NCI-H2081 treated with DMSO at 0.1 percent for 48 hours (cell line): Measurements from ENCODE around the gene MYL5.
"Not testable (repeated sequence)": the region's sequence is repeated elsewhere in the genome, so short reads cannot be mapped to it uniquely, and the experiment has no call there.

Source experiments
- DNase-seq: peaks from one replicate; lab custom pipeline; 2025; lab: John Stamatoyannopoulos, UW

Gene MYL5

GRCh38 chr4:684623-685327, 10.4 kb downstream of the MYL5 start:
- DNase-seq = no peak

GRCh38 chr4:685679-686412, 11.5 kb downstream of the MYL5 start:
- no peak for DNase-seq

DNA sequence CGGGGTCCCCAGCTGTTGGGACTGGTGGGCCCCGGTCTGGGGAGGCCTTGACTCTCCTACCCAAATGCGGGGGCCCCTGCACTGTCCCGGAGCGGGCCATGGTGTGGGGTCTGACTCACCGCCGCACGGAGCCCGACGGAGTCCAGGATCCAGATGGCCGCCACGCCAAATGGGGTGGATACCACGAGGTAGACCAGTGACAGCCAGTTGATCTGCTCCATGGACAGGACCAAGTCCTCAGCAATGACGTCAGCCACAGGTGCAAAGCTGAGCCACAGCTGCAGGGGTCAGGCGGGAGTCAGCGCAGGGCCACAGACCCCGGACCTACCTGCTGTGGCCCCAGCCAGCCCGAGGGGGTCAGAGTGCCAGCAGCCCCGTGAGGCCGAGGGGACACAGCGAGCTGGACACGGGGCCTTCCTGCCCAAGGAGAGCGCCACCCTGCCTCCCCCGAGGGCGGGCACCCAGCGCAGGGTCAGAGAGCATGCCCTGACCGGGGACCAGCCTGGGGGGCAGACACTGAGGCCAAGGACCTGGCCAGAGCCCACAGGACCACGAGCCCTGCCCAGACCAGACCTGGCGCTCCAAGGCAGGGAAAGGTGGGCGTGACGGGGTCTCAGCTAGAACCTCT, 12.2 kb downstream of the MYL5 start:
- DNase-seq = no peak

DNA sequence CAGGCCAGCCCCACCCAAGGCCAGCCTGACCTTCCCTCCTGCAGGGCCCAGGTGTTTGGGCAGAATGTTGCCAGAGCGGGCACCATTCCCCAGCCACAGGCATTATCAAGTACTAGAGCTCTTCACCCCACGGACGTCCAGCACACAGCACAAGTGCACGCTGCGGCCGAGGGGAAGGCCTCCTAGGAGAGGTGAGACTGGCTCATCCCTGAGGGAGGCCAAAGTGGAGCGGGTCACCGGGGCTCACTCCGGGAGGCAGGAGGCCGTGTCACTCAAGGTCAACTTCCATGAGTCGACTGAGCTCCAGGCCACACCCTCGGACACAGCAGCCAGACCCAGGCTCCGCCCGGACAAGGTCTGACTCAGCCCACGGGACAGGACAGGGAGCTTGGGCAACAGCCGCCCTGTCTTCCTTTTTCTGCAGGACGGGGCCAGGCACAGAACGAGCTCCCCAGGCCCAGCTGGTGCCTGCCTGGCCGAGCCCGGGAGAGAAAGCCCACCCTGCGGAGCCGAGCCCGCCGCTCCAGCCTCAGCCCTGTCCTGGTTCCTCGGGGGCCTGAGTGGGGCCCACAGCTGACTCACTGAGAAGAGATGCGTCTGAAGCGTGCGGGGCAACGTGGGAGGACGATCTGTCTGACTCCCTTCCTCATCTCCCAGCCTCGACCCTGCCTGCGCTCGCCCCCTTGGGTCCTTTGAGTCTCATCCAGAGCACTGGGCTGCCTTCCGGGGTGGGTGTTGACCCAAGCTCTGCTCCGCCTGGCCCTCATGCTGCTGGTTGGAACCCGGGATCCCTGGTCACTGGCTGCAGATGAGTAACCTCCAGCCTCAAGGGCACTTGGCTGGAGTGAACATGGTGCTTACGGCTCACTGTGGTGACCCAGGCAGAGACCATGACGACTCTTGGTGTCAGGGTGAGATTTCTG, 13.0 kb downstream of the MYL5 start:
- DNase-seq = no peak

DNA sequence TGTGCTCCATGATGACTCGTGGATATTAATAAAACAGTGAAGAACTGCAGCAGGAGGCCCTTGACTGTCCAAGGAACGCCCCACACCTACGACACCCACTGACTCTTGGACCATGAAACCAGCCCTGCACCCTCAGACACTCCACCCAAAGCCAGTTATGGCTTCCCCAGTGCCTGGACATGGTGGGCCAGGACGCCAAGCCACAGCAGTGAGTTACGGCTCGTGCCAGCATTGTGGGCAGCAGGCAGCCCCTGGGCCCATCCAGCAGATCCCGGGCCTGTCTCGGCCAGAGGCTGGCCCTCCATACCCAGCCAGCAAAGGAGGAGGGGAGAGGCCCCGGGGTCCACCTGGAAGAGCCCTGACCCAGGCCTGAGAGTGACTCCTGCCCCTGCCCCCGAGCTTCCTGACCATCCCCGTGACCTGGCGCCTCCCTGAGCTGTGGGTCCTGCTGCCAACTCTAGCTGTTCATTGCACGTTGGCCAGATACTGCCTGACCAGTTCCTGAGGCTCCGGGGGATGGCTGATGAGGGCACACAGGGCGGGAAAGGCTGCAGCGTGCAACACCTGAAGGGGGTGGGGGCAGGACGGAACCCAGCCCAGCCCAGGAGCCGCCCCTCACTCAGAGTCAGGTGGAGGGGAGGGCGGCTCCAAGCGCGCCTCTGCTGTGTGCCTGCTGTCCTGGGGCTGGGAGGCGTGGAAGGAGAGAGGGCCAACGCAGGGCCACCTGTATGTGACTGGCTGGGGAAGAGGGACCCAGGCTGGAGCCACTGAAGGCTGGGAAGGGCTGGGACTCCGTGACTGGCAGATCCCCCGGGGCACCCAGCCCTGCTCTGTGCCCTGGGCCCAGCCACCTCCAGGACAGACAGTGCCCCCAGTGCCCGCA, 13.9 kb downstream of the MYL5 start:
- no peak for DNase-seq

- DNase-seq = no peak
Measured at GRCh38 chr4:688854-689681, 14.7 kb downstream of the MYL5 start, which contains the start of gene SLC49A3. Gene SLC49A3, minus strand, starts transcription at chr4:689151. Its CDS starts 24 bp downstream, at chr4:689127.

DNA sequence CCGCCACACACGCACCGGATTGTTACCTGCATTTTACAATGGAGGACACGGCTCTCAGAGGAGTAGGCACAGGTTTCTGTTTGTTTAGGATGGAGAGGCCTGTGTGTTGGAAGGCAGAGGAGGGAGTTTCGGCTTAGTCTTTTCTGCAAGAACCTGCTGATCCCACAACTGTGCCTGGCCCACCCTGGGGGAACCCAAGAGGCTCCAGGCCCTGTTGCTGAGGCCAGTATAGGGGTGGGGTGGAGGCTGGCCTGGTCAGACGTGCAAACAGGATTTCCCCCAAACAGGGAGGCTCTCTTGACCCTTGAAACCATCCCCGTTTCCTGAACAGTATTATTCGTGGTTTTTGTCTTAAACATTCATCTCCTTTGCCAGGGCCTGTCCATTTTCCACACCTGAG, 15.4 kb downstream of the MYL5 start:
- DNase-seq = no peak

DNA sequence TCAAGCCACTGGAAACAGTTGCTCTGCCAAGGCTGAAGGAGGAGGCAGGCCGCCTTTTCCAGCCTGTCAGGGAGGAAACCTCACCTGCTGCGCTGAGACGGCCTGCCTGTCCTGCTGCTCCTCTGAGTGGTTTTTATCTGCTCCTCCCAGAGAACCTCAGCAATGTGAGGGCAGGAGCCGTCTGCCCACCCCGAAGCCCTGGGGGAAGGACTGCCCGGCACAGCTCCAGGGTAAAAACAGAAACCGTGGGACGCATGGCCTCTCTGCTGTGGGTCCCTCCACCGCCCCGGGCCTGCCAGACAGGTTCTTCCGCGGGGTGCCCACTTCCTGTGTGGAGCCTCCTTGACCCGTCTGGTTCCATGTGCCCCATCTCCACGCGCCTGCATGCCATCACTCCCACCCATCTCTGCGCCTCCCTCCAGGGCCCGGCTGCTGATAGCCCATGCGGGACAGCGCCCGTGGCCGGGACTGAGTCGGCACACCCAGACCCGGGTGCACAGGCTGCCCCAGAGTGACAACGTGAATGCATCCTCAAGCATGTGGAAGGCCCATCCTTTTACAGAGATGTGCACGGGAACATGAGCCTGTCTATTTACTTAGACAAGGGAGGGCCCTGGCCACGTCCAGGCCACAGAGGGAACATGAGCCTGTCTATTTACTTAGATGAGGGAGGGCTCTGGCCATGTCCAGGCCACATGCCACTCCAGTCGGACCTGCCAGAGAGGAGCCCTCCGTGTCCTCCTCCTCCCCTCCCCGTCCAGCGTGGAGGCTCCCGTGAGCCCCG, 18.6 kb downstream of the MYL5 start:
- no peak for DNase-seq

DNA sequence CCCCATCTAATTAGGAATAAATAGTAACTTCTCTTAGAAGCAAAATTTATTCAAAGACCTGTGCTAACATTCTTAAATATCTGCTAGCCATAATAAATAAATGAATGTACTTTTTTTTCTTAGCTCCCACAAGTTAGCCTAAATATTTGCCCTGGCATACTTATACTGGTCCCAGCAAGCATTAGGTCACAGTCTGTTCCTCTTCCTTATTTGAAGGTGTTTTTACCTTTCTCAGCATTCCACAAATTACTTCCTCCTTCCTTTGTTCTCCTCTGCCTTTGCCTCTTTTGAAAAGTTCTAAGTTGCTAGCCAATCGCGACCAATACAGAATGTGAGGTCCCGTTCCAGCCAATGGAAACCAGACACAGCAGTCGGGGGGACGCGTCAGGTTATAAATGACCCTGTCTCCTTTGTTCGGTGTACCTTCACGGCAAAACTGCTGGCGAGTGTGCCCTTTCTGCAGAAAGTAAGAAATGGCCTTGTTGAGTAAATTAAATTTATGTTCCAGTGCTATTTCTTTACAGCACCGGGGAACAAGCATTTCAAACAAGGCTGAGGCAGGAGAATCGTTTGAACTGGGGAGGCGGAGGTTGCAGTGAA, 20.1 kb downstream of the MYL5 start:
- DNase-seq = not testable (repeated sequence)

DNA sequence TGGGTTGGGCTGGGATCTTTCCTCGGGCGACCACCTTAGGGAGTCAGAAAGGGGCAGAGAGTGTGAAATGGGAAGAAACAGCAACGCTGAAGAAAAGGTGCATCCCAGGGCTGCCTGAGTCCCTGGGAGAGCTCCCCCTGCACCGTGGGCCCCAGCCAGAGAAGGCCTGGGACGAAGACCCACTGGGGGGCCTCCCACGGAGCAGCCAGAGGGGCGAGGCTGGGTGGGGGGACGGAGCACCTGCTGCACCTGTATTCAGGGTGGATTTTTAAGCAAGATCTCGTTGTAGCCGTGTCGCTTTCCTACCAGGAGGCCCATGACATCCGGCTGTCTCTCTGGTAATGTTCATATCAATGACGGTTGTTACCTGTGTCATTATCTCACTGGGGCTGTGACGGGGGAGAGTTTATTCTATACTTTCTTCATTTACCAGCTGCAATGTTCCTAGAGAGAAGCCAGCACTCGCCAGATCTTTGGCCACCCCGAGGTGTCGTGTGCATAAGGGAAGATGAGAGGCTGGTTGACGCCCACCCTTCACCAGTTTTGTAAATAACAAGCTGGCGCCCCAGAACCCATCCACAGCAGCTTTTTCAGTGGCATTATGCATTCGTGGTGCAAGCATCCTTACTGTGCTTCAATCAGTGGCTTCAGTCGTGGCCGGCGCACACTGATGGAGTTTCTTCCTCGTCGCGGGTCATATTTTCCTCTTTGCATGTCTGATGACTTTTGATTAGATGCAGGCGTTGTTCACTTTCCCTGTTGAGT, 25.7 kb downstream of the MYL5 start:
- DNase-seq = no peak

- DNase-seq = no peak
Measured at GRCh38 chr4:700587-701264, 26.4 kb downstream of the MYL5 start.

DNA sequence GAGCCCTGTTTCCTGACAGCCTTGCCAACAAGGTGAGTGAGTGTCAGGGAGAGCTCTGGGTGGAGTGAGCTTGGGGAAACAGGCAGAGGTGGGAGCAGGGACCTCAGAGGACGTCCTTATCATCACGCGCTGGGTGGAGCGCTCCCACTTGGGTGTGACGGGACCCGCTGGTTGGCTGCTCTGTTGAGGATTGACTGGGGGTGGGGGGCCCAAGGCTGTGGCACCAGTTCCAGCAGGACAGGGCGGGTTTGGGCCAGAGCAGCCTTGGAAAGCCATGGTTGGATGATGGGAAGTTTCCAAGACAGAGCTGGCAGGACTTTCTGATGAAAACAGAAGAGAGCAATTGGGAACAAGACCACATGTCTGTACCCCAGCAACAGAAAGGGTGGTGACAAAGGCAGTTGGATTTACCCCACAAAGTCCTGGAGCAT, 28.3 kb downstream of the MYL5 start:
- no peak for DNase-seq

DNA sequence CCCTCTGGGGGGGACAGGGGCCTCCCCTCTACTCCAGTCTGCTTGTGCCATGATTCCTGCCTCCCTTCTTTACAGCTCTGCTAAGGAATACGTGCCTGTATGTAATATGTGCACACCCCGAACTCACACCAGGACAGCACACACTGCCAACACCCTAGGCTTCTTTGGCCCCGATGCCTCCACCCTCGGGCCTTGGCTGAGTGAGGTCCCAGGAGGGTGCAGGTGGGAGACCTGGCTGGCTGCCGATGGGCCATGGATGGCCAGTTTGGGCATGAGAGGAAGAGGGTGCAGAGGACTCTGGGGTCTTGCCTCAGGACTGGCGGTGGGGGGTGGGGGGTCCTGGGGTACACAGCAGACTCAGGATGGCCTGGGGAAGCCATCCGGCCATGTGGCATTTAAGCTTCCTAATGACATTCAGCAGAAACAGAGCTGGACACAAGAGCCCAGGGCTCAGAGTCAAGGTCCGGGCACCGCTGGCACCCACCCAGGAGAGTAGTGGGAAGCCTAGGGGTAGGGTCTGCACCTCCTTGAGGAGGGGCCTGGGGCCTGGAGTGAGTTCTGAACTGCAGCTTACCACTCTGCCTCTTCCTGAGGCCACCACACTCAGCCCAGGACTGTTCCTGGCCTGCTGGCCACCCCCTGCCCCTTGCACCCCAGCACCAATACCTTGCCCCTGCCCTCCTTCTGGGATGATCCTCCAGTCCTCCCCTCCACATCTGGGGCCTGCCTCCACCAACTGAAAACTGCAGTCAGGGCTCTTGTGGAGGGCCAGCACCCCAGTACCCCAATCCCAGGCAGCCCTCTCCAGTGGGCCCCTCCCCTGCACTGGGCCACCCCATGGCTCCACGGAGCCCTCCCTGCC, 29.2 kb downstream of the MYL5 start:
- no peak for DNase-seq

DNA sequence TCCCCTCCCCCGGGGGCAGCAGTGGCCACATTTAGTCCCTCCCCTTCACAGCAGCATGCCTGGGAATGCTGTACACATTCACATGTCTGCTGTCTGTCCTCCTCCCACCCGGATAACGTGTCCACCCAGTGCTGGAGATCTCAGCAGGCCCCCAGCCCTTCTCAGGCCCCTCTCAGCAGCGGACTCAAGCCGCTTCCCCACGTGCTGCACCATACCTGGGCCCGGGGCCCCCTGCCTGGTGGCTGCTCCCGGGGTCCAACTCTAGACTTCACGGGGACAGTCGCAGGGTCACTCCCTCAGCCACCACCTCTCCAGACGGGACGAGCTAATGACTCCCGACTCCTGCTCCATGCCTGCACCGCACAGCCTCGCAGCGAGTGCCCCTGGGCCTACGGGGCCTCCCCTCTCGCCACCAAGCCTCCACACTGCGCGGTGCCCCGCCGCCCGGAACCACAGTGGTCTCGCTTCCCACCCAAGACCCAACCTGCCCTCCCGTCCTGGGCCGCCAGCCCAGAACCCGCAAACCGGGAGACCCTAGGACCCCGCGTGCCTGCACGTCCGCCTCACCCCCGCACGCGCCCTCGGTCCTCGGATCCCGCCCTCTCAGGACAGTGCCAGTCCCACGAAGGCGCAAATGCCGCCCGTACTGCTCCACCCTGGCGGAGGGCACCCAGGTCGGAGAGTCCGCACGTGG, 30.0 kb downstream of the MYL5 start:
- DNase-seq = no peak

- no peak for DNase-seq
Measured at GRCh38 chr4:704971-705277, 30.6 kb downstream of the MYL5 start.
